ENCODE data around the gene TRPM7. TPM values are rescaled to one million over a fixed set of nuclear protein-coding genes. Genes with fewer than 3 reads are reported as not detected.

Gene TRPM7
- total RNA-seq, 1 donor from 2014 or later = 31.2 TPM

DNA sequence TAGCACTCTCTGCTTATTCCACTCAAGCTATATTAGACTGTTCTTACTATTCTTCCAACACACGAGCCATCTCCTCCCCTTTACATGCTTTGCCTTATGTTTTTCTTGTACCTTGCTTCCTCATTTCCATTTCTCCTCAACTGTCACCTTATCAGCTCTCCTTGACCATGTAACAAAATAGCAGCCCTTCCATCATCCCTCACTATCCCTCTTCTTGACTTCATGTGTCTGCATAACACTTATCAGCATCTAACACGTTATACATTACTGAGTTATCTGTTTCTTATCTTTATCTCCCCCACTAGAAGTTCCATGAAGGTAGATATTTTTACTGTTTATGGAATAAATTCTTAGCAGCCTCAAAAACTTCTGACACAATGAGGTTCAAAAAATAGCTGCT is 45.3 kb downstream of the TRPM7 start:
- H3K4me3 ChIP-seq (ENCODE audit: low read depth, low read length) = no peak overlapping the region
- TF ChIP-seq, protein P1, sequence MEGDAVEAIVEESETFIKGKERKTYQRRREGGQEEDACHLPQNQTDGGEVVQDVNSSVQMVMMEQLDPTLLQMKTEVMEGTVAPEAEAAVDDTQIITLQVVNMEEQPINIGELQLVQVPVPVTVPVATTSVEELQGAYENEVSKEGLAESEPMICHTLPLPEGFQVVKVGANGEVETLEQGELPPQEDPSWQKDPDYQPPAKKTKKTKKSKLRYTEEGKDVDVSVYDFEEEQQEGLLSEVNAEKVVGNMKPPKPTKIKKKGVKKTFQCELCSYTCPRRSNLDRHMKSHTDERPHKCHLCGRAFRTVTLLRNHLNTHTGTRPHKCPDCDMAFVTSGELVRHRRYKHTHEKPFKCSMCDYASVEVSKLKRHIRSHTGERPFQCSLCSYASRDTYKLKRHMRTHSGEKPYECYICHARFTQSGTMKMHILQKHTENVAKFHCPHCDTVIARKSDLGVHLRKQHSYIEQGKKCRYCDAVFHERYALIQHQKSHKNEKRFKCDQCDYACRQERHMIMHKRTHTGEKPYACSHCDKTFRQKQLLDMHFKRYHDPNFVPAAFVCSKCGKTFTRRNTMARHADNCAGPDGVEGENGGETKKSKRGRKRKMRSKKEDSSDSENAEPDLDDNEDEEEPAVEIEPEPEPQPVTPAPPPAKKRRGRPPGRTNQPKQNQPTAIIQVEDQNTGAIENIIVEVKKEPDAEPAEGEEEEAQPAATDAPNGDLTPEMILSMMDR (IDR thresholded peaks at IDR 0.05; ENCODE audit: insufficient read depth, low read length, poor library complexity, severe bottlenecking) = no peak
- no peak for DNase-seq (ENCODE audit: low read depth)
- H3K27me3 ChIP-seq (ENCODE audit: control insufficient read depth, insufficient read depth, low read length) = no peaks in the 10 kb centered on the region
- H3K36me3 ChIP-seq (ENCODE audit: control insufficient read depth, insufficient read depth, low read length) = no peaks in the 10 kb centered on the region

GRCh38 chr15:50636146-50636545 is 50.5 kb downstream of the TRPM7 start:
- no peaks in the 10 kb centered on the region for H3K27me3 ChIP-seq (ENCODE audit: control insufficient read depth, insufficient read depth, low read length)

DNA sequence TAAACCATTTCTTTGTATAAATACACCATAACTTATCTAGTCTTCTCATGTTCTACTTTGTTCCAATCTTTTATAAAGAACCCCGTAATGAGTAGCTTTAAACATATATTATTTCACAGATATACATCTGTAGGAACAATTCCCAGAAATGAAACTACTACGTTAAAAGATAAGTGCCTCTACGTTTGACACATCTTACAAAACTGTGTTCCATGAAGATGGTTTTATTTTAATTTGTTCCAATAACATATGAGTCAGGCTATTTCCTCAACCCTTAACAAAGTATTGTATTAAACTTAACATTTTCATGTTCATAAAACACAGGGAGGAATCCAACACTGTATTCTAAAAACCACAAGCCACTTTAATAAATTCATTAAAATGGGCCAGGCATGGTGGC is 52.9 kb downstream of the TRPM7 start:
- TF ChIP-seq, protein P1 (IDR thresholded peaks at IDR 0.05; ENCODE audit: insufficient read depth, low read length, poor library complexity, severe bottlenecking) = no peak
- Histone ChIP-seq H3K27me3 (ENCODE audit: control insufficient read depth, insufficient read depth, low read length) (no peaks in the 10 kb centered on the region), H3K4me3 (ENCODE audit: low read depth, low read length) (no peak overlapping the region), H3K36me3 (ENCODE audit: control insufficient read depth, insufficient read depth, low read length) (peaks cover 1% of the 10 kb centered on the region)
- no peak for DNase-seq (ENCODE audit: low read depth)

More at GRCh38 chr15:50636146-50636545, 50.5 kb downstream of the TRPM7 start:
- DNase-seq (ENCODE audit: low read depth) = no peak
- H3K4me3 ChIP-seq (ENCODE audit: low read depth, low read length) = no peak overlapping the region
- TF ChIP-seq, protein P1 (IDR thresholded peaks at IDR 0.05; ENCODE audit: insufficient read depth, low read length, poor library complexity, severe bottlenecking) = no peak
- H3K36me3 ChIP-seq (ENCODE audit: control insufficient read depth, insufficient read depth, low read length) = peaks cover 1% of the 10 kb centered on the region

DNA sequence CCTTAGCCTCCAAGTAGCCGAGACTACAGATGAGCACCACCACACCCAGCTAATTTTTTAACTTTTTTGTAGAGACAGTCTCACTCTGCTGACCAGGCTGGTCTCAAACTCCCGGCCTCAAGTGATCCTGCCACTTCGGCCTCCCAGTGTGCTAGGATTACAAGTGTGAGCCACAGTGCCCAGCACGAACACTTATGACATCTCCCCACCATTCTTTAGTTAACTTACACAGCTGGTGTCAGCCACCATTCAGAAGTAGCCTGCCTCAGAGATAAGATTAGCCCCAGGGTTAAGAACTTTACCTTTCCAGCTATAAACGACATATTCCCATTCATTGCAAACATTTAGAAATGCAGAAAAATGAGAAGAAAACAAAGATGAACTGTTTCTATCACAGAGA is 58.2 kb downstream of the TRPM7 start:
- peaks cover 1% of the 10 kb centered on the region for H3K36me3 ChIP-seq (ENCODE audit: control insufficient read depth, insufficient read depth, low read length)
- H3K4me3 ChIP-seq (ENCODE audit: low read depth, low read length) = no peak overlapping the region
- no peaks in the 10 kb centered on the region for H3K27me3 ChIP-seq (ENCODE audit: control insufficient read depth, insufficient read depth, low read length)
- no peak for DNase-seq (ENCODE audit: low read depth)
- TF ChIP-seq, protein P1 (IDR thresholded peaks at IDR 0.05; ENCODE audit: insufficient read depth, low read length, poor library complexity, severe bottlenecking) = no peak

DNA sequence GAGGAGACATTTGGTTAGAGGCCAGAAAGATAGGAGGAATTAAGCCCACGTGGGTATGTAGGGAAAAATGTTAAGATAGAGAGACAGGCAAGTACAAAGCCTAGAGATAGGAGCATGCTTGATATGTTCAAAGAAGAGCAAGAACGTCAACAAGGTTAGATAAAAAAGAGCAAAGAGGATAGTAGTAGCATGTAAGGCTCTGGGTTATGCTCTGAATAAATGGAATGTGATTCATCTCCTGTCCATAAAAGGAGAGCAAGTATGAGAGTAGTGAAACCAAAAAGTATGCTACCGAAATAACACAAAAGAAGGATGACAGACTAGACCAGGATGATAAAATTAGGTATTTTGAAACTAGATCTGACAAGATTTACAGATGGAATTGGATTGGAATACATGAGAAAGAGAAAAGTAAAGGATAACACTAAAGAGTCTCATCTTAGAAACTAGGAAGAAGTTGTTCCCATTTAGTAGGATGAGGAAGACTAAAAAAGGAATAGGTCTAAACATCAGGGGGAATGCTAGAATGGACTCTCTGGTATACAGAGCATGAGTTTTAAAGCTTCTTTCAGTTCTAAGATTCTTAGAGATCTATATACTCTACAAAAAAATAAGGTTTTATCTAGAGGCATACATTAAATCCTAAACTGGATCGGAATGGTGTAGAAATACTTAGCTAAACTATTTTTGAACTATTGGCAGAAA is 59.1 kb downstream of the TRPM7 start:
- no peak for DNase-seq (ENCODE audit: low read depth)
- Histone ChIP-seq H3K36me3 (ENCODE audit: control insufficient read depth, insufficient read depth, low read length) (peaks cover 1% of the 10 kb centered on the region), H3K4me3 (ENCODE audit: low read depth, low read length) (no peak overlapping the region), H3K27me3 (ENCODE audit: control insufficient read depth, insufficient read depth, low read length) (no peaks in the 10 kb centered on the region)
- TF ChIP-seq, protein P1 (IDR thresholded peaks at IDR 0.05; ENCODE audit: insufficient read depth, low read length, poor library complexity, severe bottlenecking) = no peak

All from kidney epithelial cell (primary cell).